GM12874 (cell line): ENCODE measurements around the gene AIG1.
A peak's percentile ranks its signal among the peaks of the same experiment; 100 is the strongest.

Experiments
- CTCF ChIP-seq: IDR thresholded peaks from 2 replicates; pipeline ENCODE4 v1.5.1; 2011; ENCODE audit warnings: low read depth, mild to moderate bottlenecking, control low read depth, low read length, moderate library complexity; ENCODE audit not compliant: insufficient read depth

The AIG1 gene

GRCh38 chr6:143059663-143060353 is 881 bp upstream of the AIG1 start:
- no peak for TF ChIP-seq CTCF

GRCh38 chr6:143060354-143060805 is 309 bp upstream of the AIG1 start:
- TF ChIP-seq CTCF: 0 out of 2 replicates have a peak, but pooled peaks have one; percentile 7

- no peak for TF ChIP-seq CTCF
These were observed 1.1 kb downstream of the AIG1 start for GRCh38 chr6:143061597-143062385.

- TF ChIP-seq CTCF: no peak
These were observed 1.9 kb downstream of the AIG1 start for GRCh38 chr6:143062551-143062950.

GRCh38 chr6:143063631-143064030 is 2.9 kb downstream of the AIG1 start:
- TF ChIP-seq CTCF: no peak

- no peak for TF ChIP-seq CTCF
These were observed 3.6 kb downstream of the AIG1 start for GRCh38 chr6:143064271-143064670.

GRCh38 chr6:143064951-143065683 is 4.4 kb downstream of the AIG1 start:
- no peak for TF ChIP-seq CTCF
